ENCODE data around the gene CDK14.

DNA sequence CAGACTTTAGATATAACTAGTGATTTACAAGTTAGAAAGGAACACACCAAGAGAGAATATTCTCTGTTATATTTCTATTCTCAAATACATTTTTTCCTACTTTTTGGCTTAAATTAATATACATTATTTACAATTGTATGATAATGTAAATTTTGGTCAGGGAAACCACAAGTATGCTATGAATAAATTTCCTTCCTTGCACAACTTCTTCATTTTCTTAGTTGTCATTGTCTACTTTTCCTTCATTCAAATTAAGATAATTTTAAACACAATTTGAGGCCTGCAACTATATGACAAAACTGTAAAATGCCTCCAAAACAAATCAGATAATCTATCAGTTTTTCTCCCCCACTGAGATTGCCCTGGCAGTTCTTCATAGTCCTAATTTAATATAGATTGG lies 131.3 kb downstream of the CDK14 start:
- TF ChIP-seq, protein P1, sequence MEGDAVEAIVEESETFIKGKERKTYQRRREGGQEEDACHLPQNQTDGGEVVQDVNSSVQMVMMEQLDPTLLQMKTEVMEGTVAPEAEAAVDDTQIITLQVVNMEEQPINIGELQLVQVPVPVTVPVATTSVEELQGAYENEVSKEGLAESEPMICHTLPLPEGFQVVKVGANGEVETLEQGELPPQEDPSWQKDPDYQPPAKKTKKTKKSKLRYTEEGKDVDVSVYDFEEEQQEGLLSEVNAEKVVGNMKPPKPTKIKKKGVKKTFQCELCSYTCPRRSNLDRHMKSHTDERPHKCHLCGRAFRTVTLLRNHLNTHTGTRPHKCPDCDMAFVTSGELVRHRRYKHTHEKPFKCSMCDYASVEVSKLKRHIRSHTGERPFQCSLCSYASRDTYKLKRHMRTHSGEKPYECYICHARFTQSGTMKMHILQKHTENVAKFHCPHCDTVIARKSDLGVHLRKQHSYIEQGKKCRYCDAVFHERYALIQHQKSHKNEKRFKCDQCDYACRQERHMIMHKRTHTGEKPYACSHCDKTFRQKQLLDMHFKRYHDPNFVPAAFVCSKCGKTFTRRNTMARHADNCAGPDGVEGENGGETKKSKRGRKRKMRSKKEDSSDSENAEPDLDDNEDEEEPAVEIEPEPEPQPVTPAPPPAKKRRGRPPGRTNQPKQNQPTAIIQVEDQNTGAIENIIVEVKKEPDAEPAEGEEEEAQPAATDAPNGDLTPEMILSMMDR (IDR thresholded peaks at IDR 0.05): no peak
- no peak for TF ChIP-seq POLR2A (IDR thresholded peaks at IDR 0.05)

Measured in stomach (tissue), 4 donors.